Measurements from ENCODE around the gene SNRNP200.

Gene SNRNP200

GRCh38 chr2:96251721-96252292 lies 53.5 kb downstream of the SNRNP200 start:
- DNase-seq (ENCODE audit: low read depth in 2 of 2, low spot score in 1 of 2) = no peak

DNA sequence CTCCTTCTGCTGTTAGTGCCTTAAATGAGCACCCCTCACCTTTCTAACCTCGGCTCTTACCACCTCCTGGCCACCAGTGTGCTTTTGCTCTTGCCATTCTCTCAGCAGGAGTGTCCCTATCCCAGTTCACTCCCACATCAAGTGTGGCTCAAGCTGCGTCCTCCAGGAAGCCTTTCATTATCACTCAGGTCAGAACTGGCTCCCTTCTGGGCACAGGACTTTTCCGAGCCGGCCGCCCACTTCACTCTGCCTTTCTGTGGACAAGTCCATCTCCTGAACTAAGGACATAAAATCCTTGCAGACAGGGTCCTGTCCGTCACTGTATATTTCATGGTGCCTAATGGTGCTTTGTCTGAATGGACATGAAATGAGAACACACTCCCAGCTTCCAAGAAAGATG lies 55.2 kb downstream of the SNRNP200 start:
- no peak for DNase-seq (ENCODE audit: low read depth in 2 of 2, low spot score in 1 of 2)

DNA sequence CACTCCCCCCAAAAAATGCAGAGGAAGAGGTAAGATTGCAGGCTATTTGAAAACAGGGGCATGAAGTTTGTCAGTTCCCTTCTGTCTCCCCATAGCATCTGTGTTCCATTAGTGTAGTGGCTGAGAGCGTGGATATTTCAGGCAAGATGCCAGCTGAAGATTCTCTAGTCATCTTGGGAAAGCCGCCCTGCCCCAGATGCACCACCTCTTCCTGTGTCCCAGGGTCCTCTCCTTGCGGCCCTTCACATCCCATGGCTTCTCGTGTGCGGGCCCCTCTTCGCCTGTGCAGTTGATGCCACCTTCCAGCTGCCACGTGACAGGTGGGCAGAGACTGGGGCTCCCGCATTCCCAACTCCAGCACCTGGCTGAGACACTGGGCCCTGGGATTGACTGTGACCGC lies 55.7 kb downstream of the SNRNP200 start:
- no peak for DNase-seq (ENCODE audit: low read depth in 2 of 2, low spot score in 1 of 2)

- no peak for DNase-seq (ENCODE audit: low read depth in 2 of 2, low spot score in 1 of 2)
Observed at GRCh38 chr2:96248624-96249023, 56.7 kb downstream of the SNRNP200 start.

DNA sequence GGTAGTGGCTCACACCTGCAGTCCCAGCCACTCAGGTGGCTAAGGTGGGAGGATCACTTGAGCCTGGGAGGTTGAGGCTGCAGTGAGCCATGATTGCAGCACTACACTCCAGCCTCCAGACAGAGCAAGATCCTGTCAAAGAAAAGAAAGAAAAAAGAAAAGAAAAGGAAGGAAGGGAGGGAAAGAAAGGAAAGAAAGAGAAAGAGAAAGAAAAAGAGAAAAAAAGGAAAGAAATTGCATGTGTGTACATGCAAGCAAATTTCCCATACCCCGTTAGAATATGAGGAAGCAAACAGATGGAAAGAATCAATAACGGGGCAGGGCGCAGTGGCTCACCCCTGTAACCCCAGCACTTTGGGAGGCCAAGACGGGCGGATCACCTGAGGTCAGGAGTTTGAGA lies 57.5 kb downstream of the SNRNP200 start:
- DNase-seq (ENCODE audit: low read depth in 2 of 2, low spot score in 1 of 2) = no peak

DNA sequence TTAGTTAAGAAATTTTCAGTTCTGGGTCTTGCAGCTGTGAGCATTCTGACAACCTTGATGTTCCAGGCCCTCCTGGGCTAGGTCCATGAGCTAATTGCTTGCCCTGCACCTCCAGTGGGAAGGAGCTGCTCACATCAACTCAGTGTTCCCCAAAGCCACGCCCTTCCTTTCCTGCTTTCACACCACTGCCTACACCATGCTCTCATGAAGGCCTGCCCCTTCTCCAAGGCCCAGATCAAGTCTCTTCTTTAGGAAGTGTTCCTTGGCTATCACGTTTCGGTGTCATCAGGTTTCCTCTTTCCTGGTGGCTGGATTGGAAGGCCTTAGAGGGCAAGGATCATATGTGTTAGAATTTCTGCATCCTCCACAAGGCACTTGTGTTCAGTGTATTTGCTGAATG lies 58.3 kb downstream of the SNRNP200 start:
- no peak for DNase-seq (ENCODE audit: low read depth in 2 of 2, low spot score in 1 of 2)

DNA sequence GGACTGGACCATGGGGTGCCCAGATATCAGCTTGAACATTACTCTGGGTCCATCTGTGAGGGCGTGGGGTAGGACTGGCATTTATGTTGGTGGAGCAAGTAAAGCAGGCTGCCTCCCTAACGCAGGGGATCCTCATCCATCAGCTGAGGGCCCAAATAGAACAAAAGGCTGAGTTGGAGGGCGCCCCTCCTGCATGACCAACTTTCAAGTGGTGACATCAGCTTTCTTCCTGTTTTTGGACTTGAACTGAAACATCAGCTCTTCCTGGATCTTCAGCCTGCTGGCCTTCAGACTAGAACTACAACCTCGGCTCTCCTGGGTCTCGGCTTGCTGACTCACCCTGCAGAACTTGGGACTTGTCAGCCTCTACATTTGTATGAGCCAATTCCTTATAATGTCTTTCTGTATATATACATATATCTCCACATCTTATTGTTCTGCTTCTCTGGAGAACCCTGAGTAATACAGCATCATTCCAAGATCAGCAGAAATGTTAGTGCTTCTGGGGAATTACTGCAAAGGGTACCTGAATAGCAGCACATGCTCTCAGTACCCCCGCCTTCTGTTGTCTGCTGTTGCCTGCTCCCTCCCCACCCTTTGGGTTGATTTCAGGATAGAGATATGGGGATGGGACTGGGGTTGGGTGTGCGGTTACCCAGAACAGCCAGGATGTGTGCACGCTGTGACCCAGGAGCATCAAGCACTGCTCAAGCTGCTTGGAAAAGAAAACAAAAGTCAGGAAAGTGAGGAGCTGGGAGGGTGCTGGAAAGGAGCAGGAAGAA lies 59.5 kb downstream of the SNRNP200 start:
- no peak for DNase-seq (ENCODE audit: low read depth in 2 of 2, low spot score in 1 of 2)

GRCh38 chr2:96243843-96244242 lies 61.5 kb downstream of the SNRNP200 start:
- no peak for DNase-seq (ENCODE audit: low read depth in 2 of 2, low spot score in 1 of 2)

GRCh38 chr2:96241900-96242611 lies 63.3 kb downstream of the SNRNP200 start:
- no peak for DNase-seq (ENCODE audit: low read depth in 2 of 2, low spot score in 1 of 2)

DNA sequence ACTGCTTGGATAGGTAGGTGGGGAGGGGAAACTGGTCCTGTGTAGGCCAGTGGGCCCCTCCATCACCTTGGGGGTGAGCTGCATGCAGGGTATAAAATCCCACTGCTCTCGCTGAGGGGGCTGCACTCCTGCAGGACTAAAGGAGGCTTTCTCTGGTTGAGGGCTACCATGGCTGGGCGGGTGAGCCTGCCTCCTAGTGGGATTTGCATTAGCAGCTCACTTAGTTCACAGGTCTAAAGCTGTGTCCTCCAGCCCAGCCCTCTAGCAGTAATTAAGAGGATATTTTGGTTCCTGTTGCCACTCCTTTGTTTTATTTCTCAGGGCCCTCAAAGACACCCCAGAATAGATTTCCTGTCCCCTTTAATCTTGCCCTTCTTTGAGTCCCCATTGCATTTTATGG lies 64.1 kb downstream of the SNRNP200 start:
- DNase-seq (ENCODE audit: low read depth in 2 of 2, low spot score in 1 of 2) = no peak

GRCh38 chr2:96240341-96241038 lies 64.9 kb downstream of the SNRNP200 start:
- no peak for DNase-seq (ENCODE audit: low read depth in 2 of 2, low spot score in 1 of 2)

GRCh38 chr2:96239745-96240264 lies 65.5 kb downstream of the SNRNP200 start:
- DNase-seq (ENCODE audit: low read depth in 2 of 2, low spot score in 1 of 2) = no peak

- DNase-seq (ENCODE audit: low read depth in 2 of 2, low spot score in 1 of 2) = no peak
Observed at GRCh38 chr2:96239091-96239490, 66.3 kb downstream of the SNRNP200 start.

GRCh38 chr2:96238266-96238665 lies 67.1 kb downstream of the SNRNP200 start:
- DNase-seq (ENCODE audit: low read depth in 2 of 2, low spot score in 1 of 2) = no peak

GRCh38 chr2:96236882-96237281 lies 68.5 kb downstream of the SNRNP200 start:
- DNase-seq (ENCODE audit: low read depth in 2 of 2, low spot score in 1 of 2) = no peak

DNA sequence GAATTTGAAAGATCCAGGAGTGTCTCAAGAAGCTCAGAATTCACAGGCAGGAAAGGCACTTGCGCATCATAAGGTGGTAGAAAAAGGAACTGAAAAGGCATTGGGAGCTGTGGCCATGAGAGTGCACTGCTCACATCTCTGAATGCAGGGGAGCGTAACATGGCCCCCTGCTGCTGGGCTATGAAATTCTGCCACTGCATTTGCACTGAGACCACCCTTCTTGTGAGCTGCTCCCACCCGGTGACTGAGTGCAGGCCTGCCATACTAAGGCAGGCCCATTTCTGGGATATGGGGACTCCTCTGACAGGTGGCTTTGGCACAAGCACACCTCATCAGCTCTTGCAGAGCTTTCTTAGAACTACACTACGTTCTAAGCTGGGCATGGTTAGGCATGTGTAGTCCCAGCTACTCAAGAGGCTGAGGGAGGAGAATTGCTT lies 71.4 kb downstream of the SNRNP200 start:
- DNase-seq (ENCODE audit: low read depth in 2 of 2, low spot score in 1 of 2) = no peak

DNA sequence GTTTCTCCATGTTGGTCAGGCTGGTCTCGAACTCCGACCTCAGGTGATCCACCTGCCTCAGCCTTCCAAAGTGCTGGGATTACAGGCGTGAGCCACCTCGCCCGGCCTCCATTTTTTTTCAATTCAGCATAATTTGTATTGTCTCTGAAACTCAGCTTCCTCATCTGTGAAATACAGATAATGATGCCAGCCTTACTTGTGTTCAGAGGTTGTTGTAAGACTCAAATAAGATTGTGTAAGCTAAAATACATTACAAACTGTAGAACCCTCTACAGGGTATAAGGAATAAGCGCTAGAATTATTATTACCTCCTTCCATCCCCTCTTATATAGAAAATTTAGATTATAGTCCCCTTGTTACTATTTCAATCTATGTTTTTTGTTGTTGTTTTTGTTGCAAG lies 71.9 kb downstream of the SNRNP200 start:
- DNase-seq (ENCODE audit: low read depth in 2 of 2, low spot score in 1 of 2) = no peak

GRCh38 chr2:96231316-96231715 lies 74.0 kb downstream of the SNRNP200 start:
- no peak for DNase-seq (ENCODE audit: low read depth in 2 of 2, low spot score in 1 of 2)

- DNase-seq (ENCODE audit: low read depth in 2 of 2, low spot score in 1 of 2) = no peak
Observed at GRCh38 chr2:96225016-96225533, 80.3 kb downstream of the SNRNP200 start.
